T follicular helper cell (primary cell): Measurements from ENCODE around the gene ACSS3.

Experiments used
- DNase-seq: peaks from one replicate; pipeline ENCODE4 v3.0.0-alpha.2; 2020; ENCODE audit warnings: low read depth

Gene ACSS3

GRCh38 chr12:81296556-81297305 is 218.9 kb downstream of the ACSS3 start:
- DNase-seq, result no peak

GRCh38 chr12:81297601-81298000 is 219.7 kb downstream of the ACSS3 start:
- no peak for DNase-seq

GRCh38 chr12:81300454-81300853 is 222.6 kb downstream of the ACSS3 start:
- DNase-seq, result no peak

- no peak for DNase-seq
Measured at GRCh38 chr12:81303935-81304334, 226.1 kb downstream of the ACSS3 start.
